GM18861 (cell line): ENCODE results near the gene CCL8.
"Not testable (repeated sequence)": the region's sequence is repeated elsewhere in the genome, so short reads cannot be mapped to it uniquely, and the experiment has no call there.

ENCODE experiments used
- ATAC-seq: cut with Tn5 transposase; IDR thresholded peaks from one replicate; pipeline ENCODE4 v1.9.1; 2021; ENCODE audit not compliant: unreplicated experiment

Gene CCL8

DNA sequence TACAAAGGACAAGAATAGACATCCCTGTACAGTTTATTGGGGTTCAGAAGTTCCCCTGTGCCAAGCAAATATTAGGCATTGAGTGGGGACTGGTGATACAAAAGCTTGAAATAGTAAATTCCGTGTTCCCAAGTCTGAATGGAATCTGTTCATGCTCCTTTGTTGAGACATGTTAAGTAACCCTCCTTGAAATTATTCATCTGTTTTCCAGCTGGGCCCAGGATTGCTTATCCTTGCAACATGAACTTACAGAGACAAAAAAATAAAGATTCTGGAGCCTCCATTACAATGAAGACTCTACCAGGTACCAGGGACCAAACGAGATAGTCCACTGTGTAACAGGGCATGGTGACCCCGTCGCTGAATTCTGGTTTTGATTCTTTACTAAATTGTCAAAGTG lies 6.1 kb upstream of the CCL8 start:
- no peak for ATAC-seq

DNA sequence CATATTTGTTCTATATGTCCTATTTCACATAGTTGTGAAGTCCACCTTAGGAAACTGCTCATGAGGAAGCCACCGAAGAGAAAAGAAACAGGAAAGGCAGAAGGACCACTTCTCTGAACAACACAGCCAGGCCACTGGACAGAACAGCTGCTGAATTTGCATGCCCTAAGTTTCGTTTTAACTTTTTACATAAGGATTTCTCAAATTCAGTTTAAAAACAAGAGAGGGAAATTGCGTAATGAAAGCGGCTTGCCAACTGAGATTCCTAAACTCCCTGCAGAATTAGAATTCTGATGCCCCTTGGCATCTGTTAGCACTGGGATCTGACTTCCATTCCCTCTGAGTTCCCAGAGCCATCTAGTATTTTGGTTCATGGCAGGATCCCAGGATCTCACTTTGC lies 5.0 kb upstream of the CCL8 start:
- ATAC-seq = no peak

DNA sequence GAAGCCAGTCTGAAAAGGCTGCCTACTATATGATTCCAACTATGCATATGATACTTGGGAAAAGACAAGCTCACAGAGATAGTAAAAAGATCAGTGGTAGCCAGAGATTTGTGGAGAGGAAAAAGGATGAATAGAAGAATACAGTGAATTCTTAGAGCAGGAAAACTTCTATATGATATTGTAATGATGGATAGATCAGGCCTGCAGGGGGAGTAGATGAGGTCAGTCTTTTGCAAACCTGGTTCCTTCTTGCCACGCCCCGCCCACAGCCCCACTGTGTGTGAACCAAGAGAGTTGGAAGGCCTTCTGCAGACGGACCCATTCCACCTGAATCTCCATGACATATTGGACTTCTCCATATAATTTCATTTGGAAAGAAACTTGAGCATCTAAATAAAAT lies 761 bp upstream of the CCL8 start:
- no peak for ATAC-seq

DNA sequence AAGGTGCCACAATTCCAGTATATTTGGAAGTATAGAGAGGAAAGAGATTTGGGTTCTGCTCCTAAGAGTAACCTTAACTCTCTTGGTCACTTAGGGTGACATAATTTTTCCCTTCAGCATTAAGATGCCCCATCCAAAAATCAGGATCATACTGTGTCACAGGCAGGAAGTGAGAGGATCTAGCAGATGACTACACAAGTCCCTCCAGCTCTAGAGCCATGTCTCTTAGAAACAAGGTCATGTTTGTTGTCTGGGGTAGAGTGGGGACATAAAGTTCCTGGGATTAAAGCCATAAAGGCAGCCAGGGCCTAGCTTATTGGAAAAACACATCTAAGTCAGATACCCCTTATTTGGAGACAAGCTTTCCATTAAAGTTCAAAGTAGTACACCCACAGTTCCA lies 2.7 kb downstream of the CCL8 start:
- no peak for ATAC-seq

DNA sequence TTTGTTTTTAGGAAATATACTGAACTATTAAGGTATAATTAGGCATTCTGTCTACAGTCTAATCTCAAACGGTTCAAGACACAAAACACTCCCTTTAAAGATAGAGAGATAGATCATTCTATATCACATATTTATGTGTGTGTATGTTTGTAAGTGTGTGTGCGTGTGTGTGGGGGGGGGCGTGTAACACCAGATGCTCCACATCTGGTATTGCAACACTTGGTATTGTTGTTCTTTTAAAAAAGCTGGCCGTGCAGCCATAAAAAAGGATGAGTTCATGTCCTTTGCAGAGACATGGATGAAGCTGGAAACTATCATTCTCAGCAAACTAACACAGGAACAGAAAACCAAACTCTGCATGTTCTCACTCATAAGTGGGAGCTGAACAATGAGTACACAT lies 8.3 kb downstream of the CCL8 start:
- not testable (repeated sequence) for ATAC-seq

DNA sequence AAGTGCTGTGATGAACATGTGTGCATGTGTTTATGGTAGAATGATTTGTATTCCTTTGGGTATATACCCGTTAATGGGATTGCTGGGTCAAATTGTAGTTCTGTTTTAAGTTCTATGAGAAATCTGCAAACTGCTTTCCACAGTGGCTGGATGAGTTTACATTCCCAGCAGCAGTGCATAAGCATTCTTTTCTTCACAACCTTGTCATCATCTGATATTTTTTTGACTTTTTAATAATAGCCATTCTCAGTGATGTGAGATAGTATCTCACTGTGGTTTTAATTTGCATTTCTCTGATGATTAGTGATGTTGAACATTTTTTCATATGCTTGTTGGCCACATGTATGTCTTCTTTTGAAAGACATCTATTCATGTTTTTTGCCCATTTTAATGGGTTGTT lies 18.5 kb downstream of the CCL8 start:
- no peak for ATAC-seq

DNA sequence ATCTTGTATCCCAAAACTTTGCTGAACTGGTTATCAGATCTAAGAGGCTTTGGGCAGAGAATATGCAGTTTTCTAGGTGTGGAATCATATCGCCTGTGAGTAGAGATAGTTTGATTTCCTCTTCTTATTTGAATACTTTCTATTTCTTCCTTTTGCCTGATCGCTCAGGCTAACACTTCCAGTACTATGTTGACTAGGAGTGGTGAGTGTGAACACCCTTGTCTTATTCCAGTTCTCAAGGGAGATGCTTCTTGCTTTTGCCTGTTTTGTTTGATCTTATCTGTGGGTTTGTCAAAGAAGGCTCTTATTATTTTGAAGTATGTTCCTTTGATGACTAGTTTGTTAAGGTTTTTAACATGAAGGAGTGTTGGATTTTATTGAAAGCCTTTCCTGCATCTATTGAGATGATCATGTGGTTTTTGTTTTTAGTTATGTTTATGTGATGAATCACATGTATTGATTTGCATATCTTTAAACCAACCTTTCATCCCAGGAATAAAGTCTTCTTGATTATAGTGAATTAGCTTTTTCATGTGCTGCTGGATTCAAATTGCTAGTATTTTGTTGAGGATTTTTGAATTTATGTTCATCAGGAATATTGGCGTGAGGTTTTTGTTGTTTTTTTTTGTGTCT lies 20.0 kb downstream of the CCL8 start:
- no peak for ATAC-seq

DNA sequence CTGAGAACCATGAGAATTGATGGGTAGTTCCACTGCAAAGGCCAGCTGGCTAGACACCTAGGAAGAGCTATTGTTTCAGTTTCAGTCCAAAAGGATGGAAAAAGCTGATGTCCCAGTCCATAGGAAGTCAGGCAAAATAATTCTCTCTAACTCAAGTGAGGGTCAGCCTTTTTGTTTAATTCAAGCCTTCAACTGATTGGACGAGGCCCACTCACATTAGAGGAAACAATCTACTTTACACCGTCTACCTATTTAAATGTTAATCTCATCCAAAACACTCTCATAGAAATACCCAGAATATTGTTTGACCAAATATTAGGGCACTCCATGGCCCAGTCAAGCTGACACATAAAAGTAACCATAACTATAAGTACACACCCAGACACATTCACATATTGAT lies 22.7 kb downstream of the CCL8 start:
- ATAC-seq = no peak

DNA sequence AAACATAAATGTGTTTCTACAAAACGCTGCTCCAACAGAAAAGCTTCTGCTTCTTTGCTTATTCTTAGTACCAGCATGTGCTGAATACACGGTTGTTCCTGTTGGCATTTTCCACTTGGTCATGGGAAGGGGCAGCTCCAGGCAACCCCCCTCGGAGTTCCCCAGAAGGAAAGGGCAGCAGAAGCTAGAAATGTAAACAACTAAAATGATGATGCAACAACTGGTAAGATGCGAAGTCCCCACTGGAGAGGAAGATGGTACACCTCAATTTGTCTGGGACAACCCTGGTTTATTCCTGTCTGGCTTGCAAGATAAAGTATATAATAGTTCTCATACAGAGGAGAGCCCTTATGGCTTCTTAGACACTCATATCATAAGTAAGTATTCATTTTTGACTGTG lies 27.8 kb downstream of the CCL8 start:
- no peak for ATAC-seq

DNA sequence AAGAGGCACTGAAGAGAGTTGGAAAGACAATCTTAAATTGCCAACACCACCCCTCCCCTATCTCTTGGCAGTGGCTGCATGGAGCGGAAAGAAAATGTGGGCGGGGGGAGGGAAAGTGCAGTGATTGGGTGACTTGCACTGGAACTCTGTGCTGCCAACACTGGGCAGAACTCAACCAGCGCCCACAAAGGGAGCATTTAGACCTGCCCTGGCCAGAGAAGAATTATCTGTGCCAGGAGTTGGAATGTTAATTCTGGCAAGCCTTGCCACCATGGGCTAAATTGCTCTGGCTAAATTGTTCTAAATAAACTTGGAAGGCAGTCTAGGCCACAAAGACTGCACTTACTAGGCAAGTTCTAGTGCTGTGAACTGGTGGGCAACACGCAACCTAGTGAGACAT lies 30.5 kb downstream of the CCL8 start:
- ATAC-seq = no peak

DNA sequence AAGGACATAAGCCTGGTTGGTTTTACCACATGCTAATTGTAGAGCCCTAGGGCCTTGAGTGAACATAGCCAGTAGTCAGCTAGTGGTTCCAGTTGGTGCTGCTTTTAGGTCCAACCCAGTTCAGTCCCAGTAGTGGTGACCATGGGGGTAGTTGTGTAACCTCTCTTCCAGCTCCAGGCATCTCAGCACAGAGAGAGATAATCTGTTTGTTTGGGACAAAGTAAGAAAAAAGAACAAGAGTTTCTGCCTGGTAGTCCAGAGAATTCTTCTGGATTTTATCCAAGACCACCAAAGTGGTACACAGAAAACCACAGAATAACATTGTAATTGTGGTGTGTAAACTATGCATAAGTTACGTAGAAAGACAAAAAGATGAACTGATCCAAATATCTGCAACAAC lies 31.9 kb downstream of the CCL8 start:
- ATAC-seq = no peak

DNA sequence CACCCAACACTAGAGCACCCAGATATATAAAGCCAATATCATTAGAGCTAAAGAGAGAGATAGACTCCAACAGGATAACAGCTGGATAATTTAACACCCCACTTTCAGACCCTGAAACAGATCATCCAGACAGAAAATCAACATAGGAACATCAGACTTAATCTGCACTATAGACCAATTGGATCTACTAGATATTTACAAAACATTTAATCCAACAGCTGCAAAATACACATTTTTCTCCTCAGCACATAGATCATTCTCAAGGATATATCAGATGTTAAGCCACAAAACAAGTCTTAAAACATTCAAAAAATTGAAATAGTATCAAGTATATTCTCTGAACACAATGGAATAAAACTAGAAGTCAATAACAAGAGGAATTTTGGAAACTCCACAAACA lies 33.0 kb downstream of the CCL8 start:
- ATAC-seq = no peak

DNA sequence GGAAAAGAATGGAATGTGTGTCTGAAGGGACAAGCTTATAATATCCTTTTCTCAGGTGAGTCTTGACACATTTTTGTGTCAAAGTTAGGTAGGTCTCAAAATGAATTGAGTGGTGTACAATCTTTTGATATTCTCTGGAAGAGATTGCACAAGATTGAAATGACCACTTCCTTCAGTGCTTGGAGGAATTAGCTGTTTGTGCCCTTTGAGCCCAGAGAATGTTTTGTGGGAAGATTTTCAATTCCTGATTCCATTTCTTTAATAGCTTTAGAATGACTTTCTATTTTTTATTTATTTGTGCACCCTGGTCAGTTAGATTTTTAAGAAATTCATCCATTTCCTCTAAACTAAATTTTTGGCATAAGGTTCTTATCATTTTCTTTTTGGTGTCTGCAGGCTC lies 35.4 kb downstream of the CCL8 start:
- no peak for ATAC-seq

DNA sequence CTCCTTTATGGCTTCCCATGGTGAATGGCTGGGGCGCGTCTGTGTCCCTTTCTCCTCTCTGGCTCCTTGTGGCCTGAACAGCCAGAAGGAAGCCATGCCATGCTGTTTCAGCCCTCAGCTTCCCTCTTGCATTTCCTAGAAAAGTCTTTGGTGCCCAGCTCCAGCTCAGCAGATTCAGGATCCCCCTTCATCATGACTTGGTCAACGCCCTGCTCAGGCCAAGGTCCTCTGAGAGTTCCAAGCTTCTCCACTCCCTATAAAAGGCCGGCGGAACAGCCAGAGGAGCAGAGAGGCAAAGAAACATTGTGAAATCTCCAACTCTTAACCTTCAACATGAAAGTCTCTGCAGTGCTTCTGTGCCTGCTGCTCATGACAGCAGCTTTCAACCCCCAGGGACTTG lies 37.0 kb downstream of the CCL8 start, which contains the start of gene CCL13:
CCL13 (plus strand) TSS at position 287 of the 400 bp plus-strand sequence; CDS start at position 334, 47 bp downstream.
- ATAC-seq = no peak

DNA sequence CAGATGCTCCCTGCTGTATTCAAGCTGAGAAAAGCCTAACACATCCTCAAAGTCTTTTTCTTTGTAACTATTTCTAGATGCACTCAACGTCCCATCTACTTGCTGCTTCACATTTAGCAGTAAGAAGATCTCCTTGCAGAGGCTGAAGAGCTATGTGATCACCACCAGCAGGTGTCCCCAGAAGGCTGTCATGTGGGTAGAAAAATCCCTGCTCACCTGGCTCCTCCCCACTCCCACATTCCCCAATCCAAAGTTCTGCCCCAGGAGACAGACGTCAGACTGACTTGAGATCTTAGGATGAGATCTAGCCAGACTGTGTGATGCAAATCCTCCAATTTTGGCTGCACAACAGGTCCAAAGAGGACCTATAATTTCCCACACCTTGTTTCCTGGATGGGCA lies 38.2 kb downstream of the CCL8 start:
- no peak for ATAC-seq

DNA sequence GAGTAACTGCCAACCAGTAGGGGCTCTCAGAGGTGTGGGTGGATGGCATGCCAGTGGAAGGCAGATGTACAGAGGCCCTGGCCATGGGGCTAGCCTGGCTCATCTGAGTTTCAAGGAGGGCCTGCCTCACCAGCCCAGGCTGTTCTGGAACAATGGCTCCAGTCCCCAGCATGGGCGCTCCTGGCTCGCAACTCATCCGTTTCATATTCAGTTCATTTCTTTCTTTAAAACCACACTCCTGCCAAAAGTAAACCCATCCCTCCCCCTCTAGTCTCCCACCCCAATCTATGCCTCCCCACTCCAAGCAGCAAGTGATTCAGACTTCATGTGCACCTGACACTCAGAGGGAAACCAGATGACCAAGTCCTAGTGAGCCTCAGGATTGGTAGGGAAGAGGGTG lies 39.4 kb downstream of the CCL8 start:
- ATAC-seq = no peak

DNA sequence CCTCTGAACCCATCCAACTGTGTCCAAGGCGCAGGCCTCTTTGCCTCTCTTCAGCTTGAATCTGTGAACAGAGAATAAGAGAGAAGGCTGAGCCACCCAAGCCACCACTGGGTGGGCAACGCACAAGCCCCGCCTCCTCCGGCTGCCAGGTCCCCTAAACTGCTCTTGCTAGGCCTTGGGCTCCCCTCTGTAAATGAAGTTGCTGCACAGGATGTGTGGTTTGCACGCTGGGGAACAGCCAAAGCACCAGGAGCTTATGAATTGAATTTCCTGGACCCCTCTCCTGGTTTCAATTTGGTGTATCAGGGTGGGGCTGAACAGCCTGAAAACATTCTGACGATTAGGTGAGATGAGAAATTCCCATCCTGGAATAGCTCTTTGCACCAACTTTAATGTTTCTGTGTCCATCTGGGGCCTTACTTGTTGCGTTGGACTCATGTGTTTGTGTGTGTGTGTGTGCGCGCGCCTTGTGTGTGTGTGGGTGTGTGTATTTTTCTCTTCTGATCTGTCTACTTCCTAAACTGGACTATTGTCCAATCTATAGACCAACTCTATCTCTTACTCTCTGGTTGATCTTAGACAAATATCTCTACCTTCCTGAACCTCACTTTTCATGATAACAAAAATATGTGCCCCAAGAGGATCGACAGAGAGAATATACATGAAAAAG lies 41.5 kb downstream of the CCL8 start:
- ATAC-seq = no peak

DNA sequence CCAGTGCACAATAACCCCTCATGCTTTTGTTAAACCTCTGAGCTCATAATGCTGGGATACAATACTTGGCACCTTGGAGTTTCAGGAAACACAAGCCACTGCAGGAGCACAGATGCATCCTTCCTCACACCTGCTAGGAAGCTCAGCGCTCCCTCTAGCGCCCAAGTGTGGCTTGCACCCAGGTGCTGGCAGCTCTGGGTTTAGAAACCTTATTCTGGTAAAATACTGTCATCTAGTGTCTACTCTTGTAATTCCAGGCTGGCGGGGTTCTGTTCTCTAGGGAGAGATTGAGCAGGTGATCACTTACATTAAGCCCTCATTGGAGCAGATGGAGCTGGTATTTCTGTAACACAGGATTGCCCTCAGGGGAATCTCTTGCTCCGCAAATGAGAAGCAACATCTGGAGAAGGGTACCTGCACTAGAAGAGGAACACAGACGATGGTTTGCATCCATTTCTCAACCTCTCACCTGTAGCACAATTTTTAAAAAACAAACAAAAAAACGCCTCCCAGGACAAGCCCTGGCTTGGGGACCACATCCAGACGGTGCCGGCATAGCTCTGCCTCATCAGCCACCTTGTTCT lies 42.3 kb downstream of the CCL8 start:
- peak; percentile 82 for ATAC-seq

DNA sequence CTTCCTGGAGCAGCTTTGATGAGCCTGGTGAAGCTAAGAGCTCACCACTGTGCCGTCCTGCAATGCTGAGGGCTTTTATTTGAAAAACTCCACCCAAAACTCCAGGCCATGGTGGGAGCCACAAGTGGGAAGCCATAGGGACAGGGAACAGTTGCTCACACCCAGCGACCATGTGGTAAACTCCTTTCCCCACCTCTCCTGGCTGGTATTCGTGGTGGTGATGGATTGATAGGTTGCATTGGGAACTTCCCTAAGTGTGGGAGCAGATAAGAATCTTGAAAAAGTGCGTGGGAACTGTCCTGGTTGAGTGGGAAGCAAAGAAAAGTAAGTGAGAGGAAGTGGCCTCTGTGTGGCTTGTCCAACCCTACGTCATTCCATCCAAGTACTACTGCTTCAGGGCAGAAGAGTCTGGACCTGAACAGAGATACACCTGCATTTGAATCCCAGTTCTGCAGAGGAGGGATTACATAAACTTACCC lies 44.0 kb downstream of the CCL8 start, which contains the start of gene CCL1:
CCL1 (minus strand) TSS at position 51 of the 479 bp plus-strand sequence. CDS start 72 bp downstream, outside the sequence.
- ATAC-seq = no peak

DNA sequence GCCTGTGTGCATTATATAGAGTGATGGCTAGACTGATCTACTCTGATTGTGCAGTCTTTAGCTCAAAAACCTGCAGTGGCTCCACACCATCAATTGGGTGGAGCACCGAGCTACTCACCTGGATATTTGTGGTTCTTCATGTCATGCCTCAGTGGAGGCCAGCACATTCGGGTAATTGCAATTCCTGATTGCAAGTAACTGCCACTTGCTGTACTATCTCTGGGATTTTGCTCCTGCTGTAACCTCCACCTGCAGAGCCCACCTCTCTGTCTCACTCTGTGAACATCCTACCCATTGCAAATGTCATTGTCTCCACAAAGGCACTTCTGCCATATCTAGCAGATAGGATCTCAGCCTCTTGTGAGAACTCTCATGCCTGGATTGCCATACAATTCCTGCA lies 45.5 kb downstream of the CCL8 start:
- ATAC-seq = no peak

DNA sequence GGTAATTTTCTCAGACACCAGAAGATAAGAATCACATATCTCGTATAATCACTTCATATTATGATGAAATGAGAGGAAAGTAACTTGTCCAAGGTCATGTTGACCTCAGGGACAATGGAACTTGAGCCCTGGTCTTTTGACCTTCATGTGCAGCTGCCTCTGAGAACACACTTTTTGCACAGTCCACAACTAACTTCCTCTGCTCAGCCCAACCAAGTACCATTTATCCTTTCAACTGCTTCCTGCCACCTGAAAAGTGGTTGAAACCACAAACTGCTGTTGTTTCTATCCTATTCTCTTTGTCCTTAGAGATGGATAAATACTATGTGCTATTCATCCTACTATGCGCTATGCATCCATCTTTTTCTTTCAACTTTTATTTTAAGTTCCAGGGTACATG lies 46.1 kb downstream of the CCL8 start:
- no peak for ATAC-seq

DNA sequence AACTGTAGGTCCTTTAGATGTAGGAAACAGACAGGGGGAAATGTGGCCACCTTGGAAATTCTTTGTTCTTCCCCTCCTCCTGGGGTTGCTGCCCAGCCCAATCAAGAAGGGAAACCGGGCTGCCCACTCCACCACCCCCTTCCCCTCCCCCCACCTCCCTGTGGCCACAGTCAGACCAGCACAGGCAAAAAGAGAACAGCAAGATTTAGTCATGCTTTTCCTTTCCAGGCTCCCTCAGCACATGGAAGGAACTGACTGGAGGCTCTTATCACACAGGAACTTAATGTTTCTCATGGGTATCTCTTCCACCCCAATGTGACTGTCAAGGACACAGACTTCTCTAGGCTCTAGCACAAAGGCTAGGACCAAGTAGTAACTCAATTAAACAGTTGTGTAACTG lies 46.8 kb downstream of the CCL8 start:
- no peak for ATAC-seq
